ENCODE data around the gene NCBP2L.

Gene NCBP2L

DNA sequence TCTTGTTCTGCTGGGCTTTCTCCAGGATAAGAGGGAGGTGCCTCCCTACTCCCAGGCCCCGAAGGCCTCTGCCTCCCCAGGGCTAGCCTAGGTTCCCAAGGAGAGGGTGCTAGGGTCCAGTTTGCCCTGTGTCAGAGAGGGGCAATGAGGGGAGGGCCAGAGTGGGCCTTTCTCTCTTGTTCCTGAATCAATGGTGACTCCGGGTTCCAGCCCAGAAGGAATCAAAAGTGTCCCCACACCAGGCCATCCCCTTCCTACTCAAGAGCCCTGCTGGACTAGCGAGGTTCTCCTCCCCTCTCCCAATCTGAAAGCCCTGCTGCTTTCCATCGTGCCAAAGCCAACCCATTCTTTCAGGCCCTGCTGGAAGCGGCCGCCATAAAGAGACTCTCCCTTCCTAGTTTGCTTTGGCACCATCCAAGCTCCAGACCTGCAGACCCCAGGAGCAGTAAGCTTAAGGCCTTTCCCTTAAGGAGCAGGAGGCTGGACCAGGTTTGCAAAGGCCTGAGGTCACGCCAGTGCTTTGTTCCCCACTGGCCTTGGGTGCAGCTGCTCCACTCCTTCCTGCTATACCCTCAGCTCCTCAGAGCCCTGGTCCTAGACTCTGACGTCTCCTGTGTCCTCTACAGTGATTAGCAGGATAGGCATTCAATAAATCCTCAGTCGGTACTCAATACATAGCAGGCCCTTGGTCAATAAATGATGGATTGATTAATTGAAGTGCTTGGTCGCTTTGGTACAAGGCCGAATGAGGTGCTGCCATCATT, 12.5 kb upstream of the NCBP2L start:
- H3K27ac ChIP-seq: no peak overlapping the region
- TF ChIP-seq, protein P1, sequence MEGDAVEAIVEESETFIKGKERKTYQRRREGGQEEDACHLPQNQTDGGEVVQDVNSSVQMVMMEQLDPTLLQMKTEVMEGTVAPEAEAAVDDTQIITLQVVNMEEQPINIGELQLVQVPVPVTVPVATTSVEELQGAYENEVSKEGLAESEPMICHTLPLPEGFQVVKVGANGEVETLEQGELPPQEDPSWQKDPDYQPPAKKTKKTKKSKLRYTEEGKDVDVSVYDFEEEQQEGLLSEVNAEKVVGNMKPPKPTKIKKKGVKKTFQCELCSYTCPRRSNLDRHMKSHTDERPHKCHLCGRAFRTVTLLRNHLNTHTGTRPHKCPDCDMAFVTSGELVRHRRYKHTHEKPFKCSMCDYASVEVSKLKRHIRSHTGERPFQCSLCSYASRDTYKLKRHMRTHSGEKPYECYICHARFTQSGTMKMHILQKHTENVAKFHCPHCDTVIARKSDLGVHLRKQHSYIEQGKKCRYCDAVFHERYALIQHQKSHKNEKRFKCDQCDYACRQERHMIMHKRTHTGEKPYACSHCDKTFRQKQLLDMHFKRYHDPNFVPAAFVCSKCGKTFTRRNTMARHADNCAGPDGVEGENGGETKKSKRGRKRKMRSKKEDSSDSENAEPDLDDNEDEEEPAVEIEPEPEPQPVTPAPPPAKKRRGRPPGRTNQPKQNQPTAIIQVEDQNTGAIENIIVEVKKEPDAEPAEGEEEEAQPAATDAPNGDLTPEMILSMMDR (conservative IDR thresholded peaks at IDR 0.05): no peak

DNA sequence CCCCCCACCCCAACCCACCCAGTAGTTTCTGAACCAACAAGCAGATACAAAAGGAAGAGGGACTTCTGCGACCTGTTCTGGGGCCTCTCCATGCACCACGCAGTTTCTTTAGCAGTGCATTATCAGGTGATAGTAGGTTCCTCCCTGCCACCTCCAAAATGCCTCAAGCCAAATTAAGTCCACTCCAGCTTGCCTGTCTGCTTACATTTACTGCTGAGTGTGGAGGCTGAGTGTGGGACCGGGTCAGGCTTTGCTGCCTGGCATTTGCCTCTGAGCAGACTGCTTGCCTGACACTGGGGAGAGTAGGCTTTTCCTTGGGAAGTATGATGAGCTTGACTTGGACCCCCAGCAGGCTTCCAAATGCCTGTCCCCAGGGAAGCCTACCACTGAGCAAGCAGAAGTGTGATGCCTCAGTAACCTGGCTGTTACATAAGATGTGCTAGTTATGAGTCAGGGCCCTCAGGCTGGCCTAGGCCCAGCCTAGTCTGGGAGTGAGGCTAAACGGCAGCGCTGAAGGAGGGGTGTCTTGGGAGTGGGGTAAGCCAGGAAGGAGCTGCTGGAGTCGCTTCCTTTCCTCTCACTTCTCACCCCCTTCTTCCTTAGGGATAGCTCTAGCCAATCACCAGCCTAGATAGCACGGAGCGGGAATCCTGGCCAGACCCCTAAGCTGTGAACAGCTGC, 10.9 kb upstream of the NCBP2L start:
- H3K27ac ChIP-seq: no peak overlapping the region
- TF ChIP-seq, protein P1 (conservative IDR thresholded peaks at IDR 0.05): no peak

DNA sequence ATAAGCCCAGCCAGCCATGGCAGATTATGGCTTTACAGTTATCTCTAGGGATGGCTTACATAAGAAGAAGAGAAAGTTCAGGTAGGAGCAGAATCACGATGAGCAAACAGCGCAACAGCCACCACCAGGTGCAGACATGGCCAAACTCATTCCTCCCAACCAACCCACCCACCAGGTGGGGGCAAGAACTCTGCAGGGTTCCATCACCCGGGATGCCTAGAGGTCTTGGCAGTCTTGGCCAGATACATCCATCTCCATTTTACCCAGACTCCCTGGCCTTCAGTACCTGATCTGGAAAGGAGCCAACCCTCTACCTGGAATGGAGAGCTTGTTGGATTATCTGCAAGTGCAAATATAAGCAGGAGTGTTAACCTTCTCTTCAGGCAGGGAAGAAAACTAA, 9.5 kb upstream of the NCBP2L start:
- TF ChIP-seq, protein P1 (conservative IDR thresholded peaks at IDR 0.05): no peak
- H3K27ac ChIP-seq: no peak overlapping the region

DNA sequence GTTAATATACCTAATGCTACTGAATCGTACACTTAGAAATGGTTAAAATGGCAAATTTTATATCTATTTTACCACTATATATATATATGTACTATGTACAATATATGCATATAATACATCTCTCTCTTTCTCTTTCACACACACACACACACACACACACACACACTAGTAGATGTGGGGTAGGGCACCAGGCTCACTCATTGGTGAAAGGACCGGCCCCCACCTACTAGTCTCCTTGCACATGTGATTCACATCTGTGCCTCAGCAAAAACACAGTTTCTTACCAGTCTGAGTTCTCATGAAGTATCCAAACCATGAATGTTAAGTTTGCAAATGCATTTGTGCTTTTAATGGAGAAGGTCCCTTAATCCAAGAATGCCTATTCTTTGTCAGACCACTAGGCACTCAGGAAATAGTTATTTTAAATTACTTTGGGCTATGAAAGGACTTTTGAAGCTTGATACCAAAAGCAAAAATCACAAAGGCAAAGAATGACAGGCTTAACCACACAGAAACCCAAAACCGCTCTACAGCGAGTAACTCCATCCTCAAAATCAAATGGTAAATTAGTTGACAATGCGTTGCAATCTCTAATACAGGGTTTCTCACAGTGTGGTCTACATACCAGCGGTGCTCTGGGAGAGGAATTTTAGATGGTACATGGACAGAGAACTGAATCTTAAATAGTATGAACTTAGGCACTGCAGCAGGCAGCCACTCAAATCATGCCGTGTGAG, 7.8 kb upstream of the NCBP2L start:
- TF ChIP-seq, protein P1 (conservative IDR thresholded peaks at IDR 0.05): no peak
- H3K27ac ChIP-seq: no peak overlapping the region

DNA sequence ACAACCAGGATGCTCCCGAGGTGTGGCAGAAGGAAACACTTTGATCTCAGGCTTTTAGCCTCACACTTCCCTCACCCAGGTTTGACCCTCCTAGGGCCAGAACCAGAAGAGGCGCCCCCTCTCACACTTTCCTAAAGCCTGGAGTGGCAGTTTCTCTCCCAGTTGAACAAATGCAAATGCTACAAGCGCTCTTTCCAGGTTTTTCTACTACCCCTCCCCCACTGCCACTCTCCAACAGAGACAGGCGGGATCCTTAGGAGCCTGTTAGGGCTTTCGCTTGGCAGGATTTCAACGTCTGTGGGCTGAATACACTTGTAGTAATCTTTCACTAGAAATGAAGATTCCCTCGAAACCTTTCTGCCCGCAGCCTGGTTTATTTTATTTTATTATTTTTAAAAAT, 4.3 kb upstream of the NCBP2L start:
- H3K27ac ChIP-seq: no peak overlapping the region
- TF ChIP-seq, protein P1 (conservative IDR thresholded peaks at IDR 0.05): no peak

DNA sequence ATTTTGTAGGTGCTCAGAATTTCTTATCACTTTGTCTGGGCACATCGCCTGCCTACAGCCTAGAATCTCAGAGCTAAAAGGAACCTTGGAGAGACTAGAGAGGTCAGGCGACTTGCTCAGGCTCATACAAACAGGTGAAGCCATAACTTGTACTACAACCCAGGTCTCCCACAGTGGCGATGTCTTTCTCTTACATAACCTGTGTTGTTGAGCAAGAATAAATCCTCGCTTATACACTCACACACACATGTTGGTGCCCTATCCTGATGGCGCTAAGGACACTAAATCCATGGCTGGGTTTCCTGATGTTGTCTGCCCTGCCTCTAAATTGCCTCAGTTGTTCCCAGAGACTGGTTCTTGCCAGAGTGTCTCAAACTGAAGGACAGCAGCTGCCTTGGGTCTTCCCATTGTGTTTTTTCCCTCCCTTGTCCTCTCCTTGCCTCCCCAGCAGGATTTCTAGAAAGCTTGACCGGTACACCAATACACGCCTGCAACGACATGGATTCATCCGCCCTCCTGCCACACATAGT, 3.6 kb upstream of the NCBP2L start:
- TF ChIP-seq, protein P1 (conservative IDR thresholded peaks at IDR 0.05): no peak
- H3K27ac ChIP-seq: no peak overlapping the region
